Fibroblast of mammary gland (primary cell): Measurements from ENCODE around the gene SPECC1.
A peak's percentile ranks its signal among the peaks of the same experiment; 100 is the strongest.

ENCODE experiments used
- DNase-seq: peaks from one replicate; pipeline ENCODE4 v3.0.0-alpha.2; 2010; ENCODE audit warnings: low read depth
- H3K4me3 ChIP-seq: 2 replicates; pipeline ENCODE4 v1.5.1; 2011; ENCODE audit warnings: low read depth, mild to moderate bottlenecking, low read length, moderate library complexity; ENCODE audit not compliant: control insufficient read depth
- CTCF ChIP-seq: conservative IDR thresholded peaks from 2 replicates; pipeline ENCODE4 v1.5.1; 2011; ENCODE audit warnings: low read depth, low read length, inconsistent platforms; ENCODE audit not compliant: control insufficient read depth, insufficient read depth

SPECC1 gene

GRCh38 chr17:20170085-20170484, 160.9 kb downstream of the SPECC1 start:
- no peak for TF ChIP-seq CTCF
- DNase-seq = no peak
- H3K4me3 ChIP-seq = no peak overlapping the region

- TF ChIP-seq CTCF = no peak
- H3K4me3 ChIP-seq = no peak overlapping the region
- no peak for DNase-seq
These were observed 162.7 kb downstream of the SPECC1 start for GRCh38 chr17:20171741-20172365.

GRCh38 chr17:20172376-20172775, 163.2 kb downstream of the SPECC1 start:
- no peak for TF ChIP-seq CTCF
- no peak for DNase-seq
- H3K4me3 ChIP-seq = no peak overlapping the region

GRCh38 chr17:20173091-20173490, 163.9 kb downstream of the SPECC1 start:
- TF ChIP-seq CTCF = no peak
- H3K4me3 ChIP-seq = no peak overlapping the region
- DNase-seq = no peak

GRCh38 chr17:20174588-20175265, 165.6 kb downstream of the SPECC1 start:
- DNase-seq = peak; percentile 82
- no peak for TF ChIP-seq CTCF
- H3K4me3 ChIP-seq = peak overlapping the region; percentile 19

- no peak overlapping the region for H3K4me3 ChIP-seq
- DNase-seq = no peak
- no peak for TF ChIP-seq CTCF
These were observed 169.9 kb downstream of the SPECC1 start for GRCh38 chr17:20179041-20179440.

GRCh38 chr17:20180661-20181060, 171.5 kb downstream of the SPECC1 start:
- TF ChIP-seq CTCF = no peak
- no peak for DNase-seq
- H3K4me3 ChIP-seq = no peak overlapping the region
